ENCODE measurements around the gene STK11.

STK11 gene

GRCh38 chr19:1274852-1275259 is 69.3 kb downstream of the STK11 start:
- no peak for DNase-seq

- DNase-seq, result peak; percentile 96
These were observed 69.8 kb downstream of the STK11 start, which contains the start of gene FAM174C for GRCh38 chr19:1275260-1275975. TSS of gene FAM174C (plus strand) at chr19:1275530. CDS start at chr19:1275550, 20 bp downstream.

- DNase-seq, result no peak
These were observed 70.5 kb downstream of the STK11 start for GRCh38 chr19:1275976-1276627.

GRCh38 chr19:1276628-1277022 is 71.0 kb downstream of the STK11 start:
- DNase-seq, result no peak

GRCh38 chr19:1277061-1277460 is 71.5 kb downstream of the STK11 start:
- DNase-seq, result no peak
